ENCODE data around the gene EHHADH.

DNA sequence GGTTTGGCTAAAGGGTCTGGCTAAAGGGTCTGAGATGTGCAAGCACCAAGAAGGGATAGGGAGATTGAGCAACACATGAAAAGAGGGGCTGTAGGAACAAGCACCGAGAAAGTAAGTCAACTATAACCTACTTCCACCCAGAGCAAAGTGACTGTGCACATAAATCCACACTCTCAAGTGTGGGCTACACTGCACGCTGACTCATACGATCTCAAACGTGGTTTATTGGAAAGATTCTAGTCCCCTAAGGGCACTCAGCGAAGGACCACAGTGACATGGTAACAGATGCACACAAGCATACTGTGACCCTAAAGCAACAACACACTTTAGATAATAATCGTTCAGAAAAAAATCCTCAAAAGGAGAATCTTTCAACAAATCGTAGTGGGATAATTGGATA, 48.0 kb downstream of the EHHADH start:
- TF ChIP-seq POLR2A (IDR thresholded peaks at IDR 0.05; ENCODE audit: extremely low read depth, insufficient read length), result no peak
- TF ChIP-seq, protein P1, sequence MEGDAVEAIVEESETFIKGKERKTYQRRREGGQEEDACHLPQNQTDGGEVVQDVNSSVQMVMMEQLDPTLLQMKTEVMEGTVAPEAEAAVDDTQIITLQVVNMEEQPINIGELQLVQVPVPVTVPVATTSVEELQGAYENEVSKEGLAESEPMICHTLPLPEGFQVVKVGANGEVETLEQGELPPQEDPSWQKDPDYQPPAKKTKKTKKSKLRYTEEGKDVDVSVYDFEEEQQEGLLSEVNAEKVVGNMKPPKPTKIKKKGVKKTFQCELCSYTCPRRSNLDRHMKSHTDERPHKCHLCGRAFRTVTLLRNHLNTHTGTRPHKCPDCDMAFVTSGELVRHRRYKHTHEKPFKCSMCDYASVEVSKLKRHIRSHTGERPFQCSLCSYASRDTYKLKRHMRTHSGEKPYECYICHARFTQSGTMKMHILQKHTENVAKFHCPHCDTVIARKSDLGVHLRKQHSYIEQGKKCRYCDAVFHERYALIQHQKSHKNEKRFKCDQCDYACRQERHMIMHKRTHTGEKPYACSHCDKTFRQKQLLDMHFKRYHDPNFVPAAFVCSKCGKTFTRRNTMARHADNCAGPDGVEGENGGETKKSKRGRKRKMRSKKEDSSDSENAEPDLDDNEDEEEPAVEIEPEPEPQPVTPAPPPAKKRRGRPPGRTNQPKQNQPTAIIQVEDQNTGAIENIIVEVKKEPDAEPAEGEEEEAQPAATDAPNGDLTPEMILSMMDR (IDR thresholded peaks at IDR 0.05; ENCODE audit: low read depth, low read length), result no peak
- TF ChIP-seq, protein P2, sequence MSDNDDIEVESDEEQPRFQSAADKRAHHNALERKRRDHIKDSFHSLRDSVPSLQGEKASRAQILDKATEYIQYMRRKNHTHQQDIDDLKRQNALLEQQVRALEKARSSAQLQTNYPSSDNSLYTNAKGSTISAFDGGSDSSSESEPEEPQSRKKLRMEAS (IDR thresholded peaks at IDR 0.05; ENCODE audit: low read depth, low read length), result no peak
- no peak for TF ChIP-seq MYC (IDR thresholded peaks at IDR 0.05; ENCODE audit: low read depth, low read length)
